Suprapubic skin (tissue), 4 donors: ENCODE results near the gene MCM9. TPM values are rescaled to one million over a fixed set of nuclear protein-coding genes. Genes with fewer than 3 reads are reported as not detected.

Experiments
- DNase-seq, 2 donors: peaks; one replicate each; pipeline ENCODE4 v3.0.0-alpha.2; 2019; ENCODE audit warnings: low spot score in 2 of 2
- H3K27ac ChIP-seq: fragments of 200-600 bp; sonication (generic); one replicate; pipeline ENCODE4 v1.5.1; 2019
- H3K27me3 ChIP-seq: fragments of 200-600 bp; sonication (generic); one replicate; pipeline ENCODE4 v1.5.1; 2019
- H3K36me3 ChIP-seq: fragments of 200-600 bp; sonication (generic); one replicate; pipeline ENCODE4 v1.5.1; 2019
- H3K4me1 ChIP-seq: fragments of 200-600 bp; sonication (generic); one replicate; pipeline ENCODE4 v1.5.1; 2019
- H3K4me3 ChIP-seq: fragments of 200-600 bp; sonication (generic); one replicate; pipeline ENCODE4 v1.5.1; 2019; ENCODE audit warnings: mild to moderate bottlenecking
- H3K9me3 ChIP-seq: fragments of 200-600 bp; sonication (generic); one replicate; pipeline ENCODE4 v1.5.1; 2019
- CTCF ChIP-seq, 2 donors: fragments of 200-600 bp in 1 of 2; fragments of 450-650 bp in 1 of 2; sonication (generic) in 1 of 2; IDR thresholded peaks; one replicate each; pipeline ENCODE4 v1.5.1; 2016 to 2019; ENCODE audit warnings: antibody characterized with exemption in 2 of 2, mild to moderate bottlenecking in 1 of 2, moderate library complexity in 1 of 2
- EP300 ChIP-seq: sonication (generic); formaldehyde crosslinking; IDR thresholded peaks from one replicate; pipeline ENCODE4 v1.6.1; 2017; ENCODE audit warnings: antibody characterized with exemption
- POLR2A ChIP-seq, 2 donors: fragments of 450-650 bp; IDR thresholded peaks; one replicate each; pipeline ENCODE4 v1.6.1; 2017; ENCODE audit warnings: antibody characterized with exemption in 2 of 2, mild to moderate bottlenecking in 2 of 2, moderate library complexity in 2 of 2
- POLR2AphosphoS5 ChIP-seq, 3 donors: sonication (generic); formaldehyde crosslinking; IDR thresholded peaks; one replicate each; pipeline ENCODE4 v1.6.1; 2017; ENCODE audit warnings: antibody characterized with exemption in 3 of 3
- WGBS: methylation state at CpG from one replicate; pipeline ENCODE4 v1.1.5; 2018; 5-methylcytosine and 5-hydroxymethylcytosine counted together
- total RNA-seq, 4 donors: library from RNA; depleted of rRNA; stranded (reverse); fragments of >200 nt; gene quantifications; one replicate each; pipeline ENCODE4 v1.1.0, GENCODE V29; 2016

Gene MCM9
- total RNA-seq, 4 donors from 2014 or later = 19.2 to 37.2 (median 26.8) TPM

- Histone ChIP-seq H3K9me3 (no peaks in the 10 kb centered on the region), H3K36me3 (peaks cover 44% of the 10 kb centered on the region), H3K4me1 (peaks cover 17% of the 10 kb centered on the region), H3K27me3 (no peaks in the 10 kb centered on the region), H3K27ac (no peak overlapping the region), H3K4me3 (no peak overlapping the region)
- DNase-seq = no peak
- 47% methylated on average over 2 of the region's 2 CpGs for WGBS
- TF ChIP-seq CTCF (IDR thresholded peaks at IDR 0.05) (no peak), POLR2A (IDR thresholded peaks at IDR 0.05) (no peak), EP300 (no peak), POLR2AphosphoS5 (IDR thresholded peaks at IDR 0.05) (no peak)
Measured at GRCh38 chr6:118903138-118903537, 31.8 kb downstream of the MCM9 start.

GRCh38 chr6:118902726-118903125 is 32.2 kb downstream of the MCM9 start:
- no peak for DNase-seq
- Histone ChIP-seq H3K4me3 (no peak overlapping the region), H3K4me1 (peaks cover 17% of the 10 kb centered on the region), H3K27ac (no peak overlapping the region), H3K27me3 (no peaks in the 10 kb centered on the region), H3K9me3 (no peaks in the 10 kb centered on the region), H3K36me3 (peaks cover 41% of the 10 kb centered on the region)
- TF ChIP-seq EP300 (no peak), CTCF (IDR thresholded peaks at IDR 0.05) (no peak), POLR2A (IDR thresholded peaks at IDR 0.05) (no peak), POLR2AphosphoS5 (IDR thresholded peaks at IDR 0.05) (no peak)

GRCh38 chr6:118899948-118900347 is 35.0 kb downstream of the MCM9 start:
- no peak for DNase-seq
- Histone ChIP-seq H3K4me1 (peaks cover 36% of the 10 kb centered on the region), H3K4me3 (no peak overlapping the region), H3K36me3 (peaks cover 17% of the 10 kb centered on the region), H3K9me3 (no peaks in the 10 kb centered on the region), H3K27me3 (no peaks in the 10 kb centered on the region), H3K27ac (no peak overlapping the region)
- TF ChIP-seq POLR2AphosphoS5 (IDR thresholded peaks at IDR 0.05) (no peak), CTCF (IDR thresholded peaks at IDR 0.05) (no peak), POLR2A (IDR thresholded peaks at IDR 0.05) (no peak), EP300 (no peak)
- 87% methylated on average over 6 of the region's 6 CpGs for WGBS

GRCh38 chr6:118897386-118897785 is 37.6 kb downstream of the MCM9 start:
- no peaks in the 10 kb centered on the region for H3K9me3 ChIP-seq
- H3K27me3 ChIP-seq = no peaks in the 10 kb centered on the region
- H3K4me3 ChIP-seq = no peak overlapping the region
- TF ChIP-seq POLR2A (IDR thresholded peaks at IDR 0.05) (no peak), EP300 (no peak), CTCF (IDR thresholded peaks at IDR 0.05) (no peak), POLR2AphosphoS5 (IDR thresholded peaks at IDR 0.05) (no peak)
- peaks cover 8% of the 10 kb centered on the region for H3K36me3 ChIP-seq
- peaks cover 42% of the 10 kb centered on the region for H3K4me1 ChIP-seq
- no peak overlapping the region for H3K27ac ChIP-seq
- DNase-seq = no peak

GRCh38 chr6:118896339-118897136 is 38.4 kb downstream of the MCM9 start:
- no peaks in the 10 kb centered on the region for H3K27me3 ChIP-seq
- H3K27ac ChIP-seq = no peak overlapping the region
- 70% methylated on average over 5 of the region's 5 CpGs for WGBS
- no peak for TF ChIP-seq POLR2A (IDR thresholded peaks at IDR 0.05)
- TF ChIP-seq EP300 = no peak
- no peak for TF ChIP-seq POLR2AphosphoS5 (IDR thresholded peaks at IDR 0.05)
- TF ChIP-seq CTCF (IDR thresholded peaks at IDR 0.05) = peak in 1 of 2 donors; percentile 34
- H3K36me3 ChIP-seq = peaks cover 6% of the 10 kb centered on the region
- peaks cover 50% of the 10 kb centered on the region for H3K4me1 ChIP-seq
- no peak overlapping the region for H3K4me3 ChIP-seq
- DNase-seq = no peak
- H3K9me3 ChIP-seq = no peaks in the 10 kb centered on the region
